Measurements from ENCODE around the gene MMP14.

DNA sequence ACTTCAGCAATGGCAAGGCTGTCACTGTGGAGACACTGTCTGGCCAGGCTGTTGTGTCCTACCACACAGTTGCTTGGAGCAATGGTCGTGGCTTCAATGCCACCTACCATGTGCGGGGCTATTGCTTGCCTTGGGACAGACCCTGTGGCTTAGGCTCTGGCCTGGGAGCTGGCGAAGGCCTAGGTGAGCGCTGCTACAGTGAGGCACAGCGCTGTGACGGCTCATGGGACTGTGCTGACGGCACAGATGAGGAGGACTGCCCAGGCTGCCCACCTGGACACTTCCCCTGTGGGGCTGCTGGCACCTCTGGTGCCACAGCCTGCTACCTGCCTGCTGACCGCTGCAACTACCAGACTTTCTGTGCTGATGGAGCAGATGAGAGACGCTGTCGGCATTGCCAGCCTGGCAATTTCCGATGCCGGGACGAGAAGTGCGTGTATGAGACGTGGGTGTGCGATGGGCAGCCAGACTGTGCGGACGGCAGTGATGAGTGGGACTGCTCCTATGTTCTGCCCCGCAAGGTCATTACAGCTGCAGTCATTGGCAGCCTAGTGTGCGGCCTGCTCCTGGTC is 39.4 kb downstream of the MMP14 start:
- TF ChIP-seq EZH2 (IDR thresholded peaks at IDR 0.05; ENCODE audit: borderline replicate concordance), result no peak
- TF ChIP-seq, protein P1, sequence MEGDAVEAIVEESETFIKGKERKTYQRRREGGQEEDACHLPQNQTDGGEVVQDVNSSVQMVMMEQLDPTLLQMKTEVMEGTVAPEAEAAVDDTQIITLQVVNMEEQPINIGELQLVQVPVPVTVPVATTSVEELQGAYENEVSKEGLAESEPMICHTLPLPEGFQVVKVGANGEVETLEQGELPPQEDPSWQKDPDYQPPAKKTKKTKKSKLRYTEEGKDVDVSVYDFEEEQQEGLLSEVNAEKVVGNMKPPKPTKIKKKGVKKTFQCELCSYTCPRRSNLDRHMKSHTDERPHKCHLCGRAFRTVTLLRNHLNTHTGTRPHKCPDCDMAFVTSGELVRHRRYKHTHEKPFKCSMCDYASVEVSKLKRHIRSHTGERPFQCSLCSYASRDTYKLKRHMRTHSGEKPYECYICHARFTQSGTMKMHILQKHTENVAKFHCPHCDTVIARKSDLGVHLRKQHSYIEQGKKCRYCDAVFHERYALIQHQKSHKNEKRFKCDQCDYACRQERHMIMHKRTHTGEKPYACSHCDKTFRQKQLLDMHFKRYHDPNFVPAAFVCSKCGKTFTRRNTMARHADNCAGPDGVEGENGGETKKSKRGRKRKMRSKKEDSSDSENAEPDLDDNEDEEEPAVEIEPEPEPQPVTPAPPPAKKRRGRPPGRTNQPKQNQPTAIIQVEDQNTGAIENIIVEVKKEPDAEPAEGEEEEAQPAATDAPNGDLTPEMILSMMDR (IDR thresholded peaks at IDR 0.05; ENCODE audit: poor library complexity), result no peak

Measured in hepatocyte (in vitro differentiated cells).